WTC11 (cell line): ENCODE measurements around the gene THSD4. TPM values are rescaled to one million over a fixed set of nuclear protein-coding genes. Genes with fewer than 3 reads are reported as not detected.

ENCODE experiments used
- ATAC-seq: fragments of 200-7000 bp; cut with Tn5 transposase; 2 replicates; pipeline ENCODE4 v1.10.0; 2021; ENCODE audit warnings: mild to moderate bottlenecking, moderate library complexity
- CTCF ChIA-PET: fragments of 300-600 bp; sonication (Branson Sonifier 250); formaldehyde crosslinking; loops from one replicate; lab custom pipeline; 2021; ENCODE audit warnings: antibody characterized with exemption; lab: Charles Lee
- POLR2A ChIA-PET: fragments of 350-600 bp; sonication (Branson Sonifier 250); formaldehyde crosslinking; loops from one replicate; lab custom pipeline; 2021; ENCODE audit warnings: antibody characterized with exemption; lab: Charles Lee
- DNase-seq: peaks from one replicate; pipeline ENCODE4 v3.0.0; 2021; ENCODE audit warnings: low spot score
- H3K27ac Mint-ChIP-seq: 2 replicates; pipeline ENCODE4 v1.8.0; 2021; ENCODE audit warnings: mixed read lengths
- H3K27me3 Mint-ChIP-seq: 2 replicates; pipeline ENCODE4 v1.8.0; 2021; ENCODE audit warnings: low read depth, mild to moderate bottlenecking, moderate library complexity, mixed read lengths
- H3K36me3 Mint-ChIP-seq: 2 replicates; pipeline ENCODE4 v1.8.0; 2021; ENCODE audit warnings: mixed read lengths
- H3K4me1 Mint-ChIP-seq: 2 replicates; pipeline ENCODE4 v1.8.0; 2022; ENCODE audit warnings: mixed read lengths
- H3K4me3 Mint-ChIP-seq: 2 replicates; pipeline ENCODE4 v1.8.0; 2021; ENCODE audit warnings: mild to moderate bottlenecking, moderate library complexity, mixed read lengths
- H3K9me3 Mint-ChIP-seq: 2 replicates; pipeline ENCODE4 v1.8.0; 2021; ENCODE audit warnings: mixed read lengths
- AFF4 ChIP-seq: sonication (generic); formaldehyde crosslinking; IDR thresholded peaks from 2 replicates; pipeline ENCODE4 v1.8.1; 2023; ENCODE audit warnings: mild to moderate bottlenecking, missing genetic modification reagents, borderline replicate concordance
- AR ChIP-seq: fragments of 250-450 bp; sonication (Bioruptor Pico); IDR thresholded peaks from 2 replicates; pipeline ENCODE4 v1.9.0; 2021; ENCODE audit warnings: mild to moderate bottlenecking
- ATF6 ChIP-seq: sonication (generic); formaldehyde crosslinking; IDR thresholded peaks from 2 replicates; pipeline ENCODE4 v1.8.1; 2023; ENCODE audit warnings: mild to moderate bottlenecking, missing genetic modification reagents
- E2F5 ChIP-seq: sonication (generic); formaldehyde crosslinking; IDR thresholded peaks from 2 replicates; pipeline ENCODE4 v1.8.1; 2022; ENCODE audit warnings: mild to moderate bottlenecking, moderate library complexity, missing genetic modification reagents
- EMX1 ChIP-seq: fragments of 250-450 bp; sonication (Bioruptor Pico); IDR thresholded peaks from 2 replicates; pipeline ENCODE4 v1.8.0; 2021; ENCODE audit warnings: mild to moderate bottlenecking
- FOXK1 ChIP-seq: sonication (generic); formaldehyde crosslinking; IDR thresholded peaks from 2 replicates; pipeline ENCODE4 v1.8.0; 2022; ENCODE audit warnings: mild to moderate bottlenecking, moderate library complexity, missing genetic modification reagents
- GRHL2 ChIP-seq: fragments of 250-450 bp; sonication (Bioruptor Pico); IDR thresholded peaks from 2 replicates; pipeline ENCODE4 v1.8.0; 2022; ENCODE audit warnings: mild to moderate bottlenecking, moderate library complexity; ENCODE audit not compliant: insufficient replicate concordance, severe bottlenecking
- IRF1 ChIP-seq: sonication (generic); formaldehyde crosslinking; IDR thresholded peaks from 2 replicates; pipeline ENCODE4 v1.8.0; 2023; ENCODE audit warnings: missing genetic modification reagents
- MAX ChIP-seq: sonication (generic); formaldehyde crosslinking; IDR thresholded peaks from 2 replicates; pipeline ENCODE4 v1.8.0; 2022; ENCODE audit warnings: mild to moderate bottlenecking, missing genetic modification reagents
- NR3C1 ChIP-seq: sonication (generic); formaldehyde crosslinking; conservative IDR thresholded peaks from 2 replicates; pipeline ENCODE4 v1.8.1; 2023; ENCODE audit warnings: low read depth, mild to moderate bottlenecking, missing genetic modification reagents
- OVOL2 ChIP-seq: fragments of 250-450 bp; sonication (Bioruptor Pico); IDR thresholded peaks from 2 replicates; pipeline ENCODE4 v1.9.0; 2021; ENCODE audit warnings: mild to moderate bottlenecking, borderline replicate concordance
- SP1 ChIP-seq: sonication (generic); formaldehyde crosslinking; conservative IDR thresholded peaks from 2 replicates; pipeline ENCODE4 v1.8.1; 2022; ENCODE audit warnings: missing genetic modification reagents
- ZBTB21 ChIP-seq: sonication (generic); formaldehyde crosslinking; IDR thresholded peaks from 2 replicates; pipeline ENCODE4 v1.8.1; 2023; ENCODE audit warnings: mild to moderate bottlenecking, missing genetic modification reagents, borderline replicate concordance
- ZNF263 ChIP-seq: sonication (generic); formaldehyde crosslinking; IDR thresholded peaks from 2 replicates; pipeline ENCODE4 v1.8.1; 2022; ENCODE audit warnings: low read depth, mild to moderate bottlenecking, moderate library complexity, missing genetic modification reagents
- ZNF423 ChIP-seq: fragments of 250-450 bp; sonication (Bioruptor Pico); IDR thresholded peaks from 2 replicates; pipeline ENCODE4 v2.1.2; 2022; ENCODE audit warnings: mild to moderate bottlenecking, moderate library complexity
- total RNA-seq: library from RNA; stranded (reverse); gene quantifications from 3 replicates; pipeline ENCODE4 v1.2.3, GENCODE V29; 2021
- TF ChIP-seq, protein P1 (sequence below): sonication (generic); formaldehyde crosslinking; IDR thresholded peaks from 2 replicates; pipeline ENCODE4 v1.8.0; 2022; ENCODE audit warnings: mild to moderate bottlenecking, missing genetic modification reagents
- TF ChIP-seq, protein P2 (sequence below): sonication (generic); formaldehyde crosslinking; IDR thresholded peaks from 2 replicates; pipeline ENCODE4 v1.8.1; 2023; ENCODE audit warnings: mild to moderate bottlenecking, missing genetic modification reagents
- TF ChIP-seq, protein P3 (sequence below): fragments of 200-600 bp; IDR thresholded peaks from 2 replicates; pipeline ENCODE4 v1.8.0; 2022; ENCODE audit warnings: antibody characterized with exemption

The THSD4 gene
- total RNA-seq, 1 experiment from 2014 or later = 7.8 TPM

GRCh38 chr15:71131601-71132362 is 16.5 kb downstream of the THSD4 start:
- ATAC-seq (no peak), DNase-seq (no peak)
- Mint-ChIP-seq H3K27ac (no peak overlapping the region), H3K36me3 (no peaks in the 10 kb centered on the region), H3K27me3 (no peaks in the 10 kb centered on the region), H3K4me1 (peaks cover 12% of the 10 kb centered on the region), H3K9me3 (no peaks in the 10 kb centered on the region), H3K4me3 (no peak overlapping the region)
- no peak for TF ChIP-seq AR (CRISPR knock-in tag)
- ChIA-PET POLR2A (no interaction called here), CTCF (no interaction called here)

DNA sequence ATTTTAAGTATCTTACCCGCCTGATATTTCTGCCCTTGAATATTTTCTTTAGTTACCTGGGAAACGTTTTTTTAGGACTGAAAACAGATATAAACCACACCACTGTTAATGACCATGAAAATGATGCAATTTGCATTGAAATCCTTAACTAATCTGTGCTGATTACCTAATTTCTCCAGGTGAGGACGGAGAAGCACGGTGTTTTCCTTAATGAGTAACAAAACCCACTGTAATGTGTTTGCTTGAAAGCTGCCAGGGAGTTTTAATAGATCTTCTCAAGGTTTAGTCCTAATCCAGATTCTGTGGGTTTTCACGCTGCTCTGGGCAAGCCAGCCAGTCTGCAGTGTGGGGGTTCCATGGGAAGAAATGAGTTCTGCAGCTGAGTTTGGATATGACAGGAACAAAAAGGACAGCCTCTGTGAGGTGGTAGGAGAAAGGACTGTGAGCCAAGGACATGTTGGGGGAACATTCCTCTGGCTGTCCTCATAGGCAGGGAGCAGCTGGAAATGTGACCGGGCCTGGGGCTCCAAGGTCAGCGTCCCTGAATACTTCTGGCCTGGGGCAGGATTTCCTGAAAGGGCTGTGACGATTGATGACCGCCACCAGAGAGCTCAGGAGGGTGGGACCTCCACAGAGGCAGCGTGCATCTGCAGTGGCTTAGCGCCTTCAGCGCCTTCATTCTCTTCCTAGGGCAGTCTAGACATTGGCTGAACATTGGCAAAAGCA is 18.6 kb downstream of the THSD4 start:
- ATAC-seq = no peak
- Mint-ChIP-seq H3K4me3 (no peak overlapping the region), H3K9me3 (peaks cover 8% of the 10 kb centered on the region; the same call in 1 of the 2 replicates), H3K36me3 (no peaks in the 10 kb centered on the region), H3K27ac (no peak overlapping the region), H3K4me1 (peaks cover 17% of the 10 kb centered on the region), H3K27me3 (no peaks in the 10 kb centered on the region)
- POLR2A ChIA-PET = no interaction called here
- DNase-seq = no peak
- CTCF ChIA-PET = no interaction called here
- TF ChIP-seq, protein P1, sequence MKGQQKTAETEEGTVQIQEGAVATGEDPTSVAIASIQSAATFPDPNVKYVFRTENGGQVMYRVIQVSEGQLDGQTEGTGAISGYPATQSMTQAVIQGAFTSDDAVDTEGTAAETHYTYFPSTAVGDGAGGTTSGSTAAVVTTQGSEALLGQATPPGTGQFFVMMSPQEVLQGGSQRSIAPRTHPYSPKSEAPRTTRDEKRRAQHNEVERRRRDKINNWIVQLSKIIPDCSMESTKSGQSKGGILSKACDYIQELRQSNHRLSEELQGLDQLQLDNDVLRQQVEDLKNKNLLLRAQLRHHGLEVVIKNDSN (CRISPR knock-in tag) = no peak
- no peak for TF ChIP-seq NR3C1
- no peak for TF ChIP-seq FOXK1 (CRISPR knock-in tag)
- no peak for TF ChIP-seq AFF4 (CRISPR knock-in tag)
- no peak for TF ChIP-seq ZNF423 (CRISPR knock-in tag)
- no peak for TF ChIP-seq ZBTB21 (CRISPR knock-in tag)
- no peak for TF ChIP-seq MAX (CRISPR knock-in tag)
- no peak for TF ChIP-seq IRF1 (CRISPR knock-in tag)
- TF ChIP-seq EMX1 (CRISPR knock-in tag) = no peak
- no peak for TF ChIP-seq E2F5 (CRISPR knock-in tag)
- TF ChIP-seq, protein P2, sequence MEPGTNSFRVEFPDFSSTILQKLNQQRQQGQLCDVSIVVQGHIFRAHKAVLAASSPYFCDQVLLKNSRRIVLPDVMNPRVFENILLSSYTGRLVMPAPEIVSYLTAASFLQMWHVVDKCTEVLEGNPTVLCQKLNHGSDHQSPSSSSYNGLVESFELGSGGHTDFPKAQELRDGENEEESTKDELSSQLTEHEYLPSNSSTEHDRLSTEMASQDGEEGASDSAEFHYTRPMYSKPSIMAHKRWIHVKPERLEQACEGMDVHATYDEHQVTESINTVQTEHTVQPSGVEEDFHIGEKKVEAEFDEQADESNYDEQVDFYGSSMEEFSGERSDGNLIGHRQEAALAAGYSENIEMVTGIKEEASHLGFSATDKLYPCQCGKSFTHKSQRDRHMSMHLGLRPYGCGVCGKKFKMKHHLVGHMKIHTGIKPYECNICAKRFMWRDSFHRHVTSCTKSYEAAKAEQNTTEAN = no peak
- no peak for TF ChIP-seq OVOL2 (CRISPR knock-in tag)
- TF ChIP-seq ZNF263 = no peak
- no peak for TF ChIP-seq GRHL2 (CRISPR knock-in tag)
- no peak for TF ChIP-seq ATF6 (CRISPR knock-in tag)
- no peak for TF ChIP-seq SP1 (CRISPR knock-in tag)
- TF ChIP-seq, protein P3, sequence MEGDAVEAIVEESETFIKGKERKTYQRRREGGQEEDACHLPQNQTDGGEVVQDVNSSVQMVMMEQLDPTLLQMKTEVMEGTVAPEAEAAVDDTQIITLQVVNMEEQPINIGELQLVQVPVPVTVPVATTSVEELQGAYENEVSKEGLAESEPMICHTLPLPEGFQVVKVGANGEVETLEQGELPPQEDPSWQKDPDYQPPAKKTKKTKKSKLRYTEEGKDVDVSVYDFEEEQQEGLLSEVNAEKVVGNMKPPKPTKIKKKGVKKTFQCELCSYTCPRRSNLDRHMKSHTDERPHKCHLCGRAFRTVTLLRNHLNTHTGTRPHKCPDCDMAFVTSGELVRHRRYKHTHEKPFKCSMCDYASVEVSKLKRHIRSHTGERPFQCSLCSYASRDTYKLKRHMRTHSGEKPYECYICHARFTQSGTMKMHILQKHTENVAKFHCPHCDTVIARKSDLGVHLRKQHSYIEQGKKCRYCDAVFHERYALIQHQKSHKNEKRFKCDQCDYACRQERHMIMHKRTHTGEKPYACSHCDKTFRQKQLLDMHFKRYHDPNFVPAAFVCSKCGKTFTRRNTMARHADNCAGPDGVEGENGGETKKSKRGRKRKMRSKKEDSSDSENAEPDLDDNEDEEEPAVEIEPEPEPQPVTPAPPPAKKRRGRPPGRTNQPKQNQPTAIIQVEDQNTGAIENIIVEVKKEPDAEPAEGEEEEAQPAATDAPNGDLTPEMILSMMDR = no peak
